Measurements from ENCODE around the gene RLF.

DNA sequence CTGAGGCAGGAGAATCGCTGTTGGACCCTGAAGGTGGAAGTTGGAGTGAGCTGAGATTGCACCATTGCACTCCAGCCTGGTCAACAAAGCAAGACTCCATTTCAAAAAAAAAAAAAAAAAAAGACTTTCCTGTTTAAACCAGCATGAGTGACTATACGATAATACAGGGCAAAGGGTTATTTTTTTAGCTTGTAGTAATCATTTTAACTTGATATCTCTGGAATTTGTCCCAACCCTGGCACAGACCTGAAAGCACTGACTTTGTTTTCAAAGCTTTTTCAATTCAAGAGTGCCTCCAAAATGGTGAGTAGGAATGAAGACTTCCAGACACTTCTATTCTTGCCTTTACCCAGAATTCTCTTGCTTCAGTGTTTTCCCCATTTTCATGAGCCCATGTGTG is 82.2 kb downstream of the RLF start:
- TF ChIP-seq GATA3 (IDR thresholded peaks at IDR 0.05; ENCODE audit: low read depth, low read length) (no peak), GATA2 (IDR thresholded peaks at IDR 0.05; ENCODE audit: low read depth, low read length) (no peak)

All from SH-SY5Y (cell line).